H1 (cell line): Measurements from ENCODE around the gene ZNF486. TPM values are rescaled to one million over a fixed set of nuclear protein-coding genes. Genes with fewer than 3 reads are reported as not detected.
A peak's percentile ranks its signal among the peaks of the same experiment; 100 is the strongest.
"Not testable (repeated sequence)": the region's sequence is repeated elsewhere in the genome, so short reads cannot be mapped to it uniquely, and the experiment has no call there.

Source experiments
- CTCF ChIA-PET: fragments of 300-600 bp; sonication (Branson Sonifier 250); formaldehyde crosslinking; loops from one replicate; lab custom pipeline; 2021; ENCODE audit not compliant: partially characterized antibody; lab: Charles Lee
- POLR2A ChIA-PET: fragments of 300-600 bp; sonication (Branson Sonifier 250); formaldehyde crosslinking; loops from one replicate; lab custom pipeline; 2021; ENCODE audit warnings: inconsistent platforms; ENCODE audit not compliant: partially characterized antibody; lab: Charles Lee
- DNase-seq, 2 experiments: peaks; one replicate each; pipeline versions ENCODE4 v3.0.0 to v3.0.0-alpha.2; 2010 to 2022; ENCODE audit warnings: low spot score in 2 of 2, low read depth in 1 of 2, mixed read lengths in 1 of 2
- FAIRE-seq: peaks from 2 replicates; lab custom pipeline; 2011; peaks lifted over from hg19 to GRCh38; lab: Jason Lieb, UNC
- H2AFZ ChIP-seq: 2 replicates; pipeline ENCODE4 v1.8.1; 2012; ENCODE audit warnings: low read length, inconsistent platforms
- H2AK5ac ChIP-seq: 2 replicates; pipeline ENCODE4 v1.6.1; 2013; ENCODE audit warnings: low read depth, low read length
- H2BK120ac ChIP-seq: replicated peaks from 2 replicates; pipeline ENCODE3; 2013; ENCODE audit warnings: low read depth, low read length, inconsistent platforms
- H2BK12ac ChIP-seq: 2 replicates; pipeline ENCODE4 v1.6.1; 2013; ENCODE audit warnings: low read depth, low read length
- H2BK15ac ChIP-seq: 2 replicates; pipeline ENCODE4 v1.6.1; 2013; ENCODE audit warnings: low read length
- H2BK20ac ChIP-seq: 2 replicates; pipeline ENCODE4 v1.6.1; 2013; ENCODE audit warnings: low read length
- H2BK5ac ChIP-seq: 2 replicates; pipeline ENCODE4 v1.6.1; 2013; ENCODE audit warnings: low read depth, low read length
- H3K14ac ChIP-seq: 2 replicates; pipeline ENCODE4 v1.6.1; 2013; ENCODE audit warnings: inconsistent platforms; ENCODE audit not compliant: insufficient read length
- H3K18ac ChIP-seq: 2 replicates; pipeline ENCODE4 v1.6.1; 2013; ENCODE audit warnings: low read length; ENCODE audit errors: extremely low read depth
- H3K23ac ChIP-seq: 2 replicates; pipeline ENCODE4 v1.6.1; 2013; ENCODE audit warnings: inconsistent platforms; ENCODE audit not compliant: insufficient read length
- H3K23me2 ChIP-seq: 2 replicates; pipeline ENCODE4 v1.6.1; 2013; ENCODE audit warnings: low read depth, low read length
- H3K27ac ChIP-seq: 2 replicates; pipeline ENCODE4 v1.6.1; 2011; ENCODE audit warnings: low read depth, low read length, inconsistent platforms
- H3K27me3 ChIP-seq, 4 experiments: replicated peaks in 1 of 4; 1 replicate in 1 of 4; 2 replicates in 3 of 4; pipeline versions ENCODE4 v1.6.1 to v1.8.1; 2011 to 2013; ENCODE audit warnings: low read length in 3 of 4, mild to moderate bottlenecking in 3 of 4, inconsistent platforms in 2 of 4, mixed read lengths in 2 of 4, moderate library complexity in 1 of 4; ENCODE audit not compliant: control insufficient read depth in 3 of 4, insufficient read depth in 3 of 4; ENCODE audit errors: extremely low read depth in 1 of 4
- H3K36me3 ChIP-seq, 4 experiments: 2 replicates each; pipeline versions ENCODE4 v1.6.1 to v1.8.1; 2011 to 2013; ENCODE audit warnings: mild to moderate bottlenecking in 4 of 4, low read length in 3 of 4, moderate library complexity in 2 of 4, control low read depth in 1 of 4, inconsistent platforms in 1 of 4; ENCODE audit not compliant: insufficient read depth in 4 of 4, control insufficient read depth in 2 of 4
- H3K4ac ChIP-seq: replicated peaks from 2 replicates; pipeline ENCODE3; 2013; ENCODE audit warnings: low read length, low read depth, mixed read lengths, inconsistent platforms; ENCODE audit not compliant: insufficient read length
- H3K4me1 ChIP-seq, 4 experiments: replicated peaks in 1 of 4; 1 replicate in 1 of 4; 2 replicates in 3 of 4; pipeline versions ENCODE4 v1.6.1 to v1.8.1; 2011 to 2013; ENCODE audit warnings: low read length in 3 of 4, inconsistent platforms in 2 of 4, mixed read lengths in 1 of 4; ENCODE audit not compliant: insufficient read depth in 4 of 4, control insufficient read depth in 3 of 4
- H3K4me2 ChIP-seq, 2 experiments: 2 replicates each; pipeline versions ENCODE4 v1.6.1 to v1.8.1; 2011 to 2013; ENCODE audit warnings: low read depth in 2 of 2, low read length in 2 of 2, control low read depth in 1 of 2, inconsistent platforms in 1 of 2, mild to moderate bottlenecking in 1 of 2; ENCODE audit not compliant: insufficient read depth in 1 of 2
- H3K4me3 ChIP-seq, 4 experiments: fragments of 200-600, 300-600 bp in 1 of 4; sonication (generic), shearing (Covaris generic), sonication (Bioruptor Twin) in 1 of 4; 2 replicates each; pipeline versions ENCODE4 v1.5.1 to v1.8.1; 2011 to 2016; ENCODE audit warnings: low read length in 4 of 4, low read depth in 3 of 4, control low read depth in 2 of 4, inconsistent platforms in 2 of 4, mild to moderate bottlenecking in 2 of 4, mixed read lengths in 1 of 4, moderate library complexity in 1 of 4; ENCODE audit not compliant: insufficient read depth in 2 of 4; ENCODE audit errors: extremely low read depth in 1 of 4
- H3K56ac ChIP-seq: replicated peaks from 2 replicates; pipeline ENCODE3; 2013; ENCODE audit warnings: low read depth, mild to moderate bottlenecking, mixed read lengths, low read length, inconsistent platforms; ENCODE audit not compliant: insufficient read length
- H3K79me1 ChIP-seq: 2 replicates; pipeline ENCODE4 v1.6.1; 2013; ENCODE audit warnings: low read depth, low read length, control low read depth
- H3K79me2 ChIP-seq, 2 experiments: 2 replicates each; pipeline versions ENCODE4 v1.6.1 to v1.8.1; 2012 to 2013; ENCODE audit warnings: low read length in 2 of 2, mild to moderate bottlenecking in 2 of 2, inconsistent platforms in 1 of 2; ENCODE audit not compliant: insufficient read depth in 2 of 2, control insufficient read depth in 1 of 2
- H3K9ac ChIP-seq, 4 experiments: replicated peaks in 1 of 4; 1 replicate in 1 of 4; 2 replicates in 3 of 4; pipeline versions ENCODE4 v1.6.1 to v1.8.1; 2011 to 2013; ENCODE audit warnings: low read depth in 3 of 4, low read length in 3 of 4, control low read depth in 2 of 4, mild to moderate bottlenecking in 2 of 4, moderate library complexity in 2 of 4, inconsistent platforms in 1 of 4; ENCODE audit errors: extremely low read depth in 1 of 4
- H3K9me3 ChIP-seq, 2 experiments: 2 replicates each; pipeline versions ENCODE4 v1.6.1 to v1.8.1; 2012 to 2013; ENCODE audit warnings: mild to moderate bottlenecking in 2 of 2, moderate library complexity in 2 of 2, control low read depth in 1 of 2, inconsistent platforms in 1 of 2, low read depth in 1 of 2, low read length in 1 of 2, mixed read lengths in 1 of 2; ENCODE audit not compliant: insufficient read depth in 2 of 2
- H4K20me1 ChIP-seq, 2 experiments: replicated peaks in 1 of 2; 2 replicates each; pipeline versions ENCODE3 to v1.8.1; 2011 to 2013; ENCODE audit warnings: inconsistent platforms in 2 of 2, low read length in 2 of 2, mild to moderate bottlenecking in 1 of 2; ENCODE audit not compliant: insufficient read depth in 2 of 2, control insufficient read depth in 1 of 2
- H4K5ac ChIP-seq: 2 replicates; pipeline ENCODE4 v1.6.1; 2013; ENCODE audit warnings: low read length, low read depth, mixed read lengths, inconsistent platforms; ENCODE audit not compliant: insufficient read length
- H4K8ac ChIP-seq: 2 replicates; pipeline ENCODE4 v1.8.0; 2013; ENCODE audit warnings: mild to moderate bottlenecking, moderate library complexity, low read length, inconsistent platforms; ENCODE audit not compliant: insufficient read depth; ENCODE audit errors: extremely low read depth
- H4K91ac ChIP-seq: replicated peaks from 2 replicates; pipeline ENCODE3; 2013; ENCODE audit warnings: low read length, mixed read lengths, inconsistent platforms; ENCODE audit not compliant: insufficient read length
- CEBPB ChIP-seq: IDR thresholded peaks from 2 replicates; pipeline ENCODE4 v1.6.1; 2012; ENCODE audit warnings: low read depth, low read length
- WGBS, 2 experiments: shearing (Covaris generic) in 1 of 2; methylation state at CpG; one replicate each; pipeline versions ENCODE4 v1.1.6 to v1.1.7; 2013 to 2015; ENCODE audit warnings: low lambda C conversion rate in 2 of 2, mixed read lengths in 2 of 2, inconsistent platforms in 1 of 2, low coverage in 1 of 2, missing lambda C conversion rate in 1 of 2; ENCODE audit not compliant: insufficient replicate concordance in 2 of 2, insufficient coverage in 1 of 2, insufficient read length in 1 of 2; ENCODE audit errors: extremely low coverage in 1 of 2, missing lambda C conversion rate in 1 of 2; 5-methylcytosine and 5-hydroxymethylcytosine counted together
- polyA plus RNA-seq, 7 experiments: library from polyadenylated mRNA; depleted of rRNA in 3 of 7; stranded (reverse) in 5 of 7; unstranded in 2 of 7; fragments of >200 nt in 5 of 7; fragments of 200-250 nt in 2 of 7; gene quantifications; 1 replicate in 5 of 7; 2 replicates in 1 of 7; 4 replicates in 1 of 7; pipeline versions ENCODE4 v1.2.1 to v1.2.3, GENCODE V29; 2011 to 2013; ENCODE audit warnings: missing spikeins in 2 of 7, mixed read lengths in 2 of 7
- total RNA-seq: library from RNA; stranded (reverse); fragmentation: NEBNext Ultra II Directional; extraction: Animal tissue kit (Norgen Biotek cat#: 25700); gene quantifications from 2 replicates; pipeline ENCODE4 v1.2.1, GENCODE V29; 2021

ZNF486 gene
- total and polyA plus RNA-seq, 2 of the 8 experiments (the other 6 are each of a cell fraction or from before 2014, with no cell fraction given), result 10.7 to 23.4 TPM

DNA sequence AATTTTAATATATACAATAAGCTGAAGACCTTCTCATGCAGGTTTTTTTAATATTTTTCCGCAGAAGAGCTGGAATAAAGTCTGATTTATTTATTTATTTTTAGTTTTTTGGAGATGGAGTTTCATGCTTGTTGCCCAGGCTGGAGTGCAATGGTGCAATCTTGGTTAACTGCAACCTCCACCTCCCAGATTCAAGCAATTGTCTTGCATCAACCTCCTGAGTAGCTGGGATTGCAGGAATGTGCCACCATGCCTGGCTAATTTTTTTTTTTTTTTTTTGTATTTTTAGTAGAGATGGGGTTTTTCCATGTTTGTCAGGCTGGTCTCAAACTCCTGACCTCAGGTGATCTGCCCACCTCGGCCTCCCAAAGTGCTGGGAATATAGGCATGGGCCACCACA is 34.1 kb upstream of the ZNF486 start:
- Histone ChIP-seq H3K9me3 (peaks cover 0 to 12% of the 10 kb centered on the region in 2 experiments; a peak in 2 of 4 replicates), H4K5ac (peak overlapping the region; percentile 60)
- H3K14ac ChIP-seq, H3K4me3 ChIP-seq, H3K79me2 ChIP-seq, H3K79me1 ChIP-seq, H3K4me1 ChIP-seq, H4K20me1 ChIP-seq, H3K18ac ChIP-seq, H2BK120ac ChIP-seq, H3K23me2 ChIP-seq, H2AK5ac ChIP-seq, H3K9ac ChIP-seq, H3K56ac ChIP-seq, H2BK12ac ChIP-seq, H4K91ac ChIP-seq, H3K4ac ChIP-seq, H2BK5ac ChIP-seq, H3K36me3 ChIP-seq, H4K8ac ChIP-seq, H3K23ac ChIP-seq, H3K27ac ChIP-seq, H3K27me3 ChIP-seq, H2AFZ ChIP-seq, H3K4me2 ChIP-seq, H2BK15ac ChIP-seq, FAIRE-seq, H2BK20ac ChIP-seq, DNase-seq, CTCF ChIA-PET: not testable (repeated sequence)
- POLR2A ChIA-PET, result interaction anchor here (0.6 to 5.4 kb wide), 8 partner anchors 9 to 173 kb away, joined by 3 to 34 read pairs (median 3); partner anchors contain the start of gene ZNF486
- 87% methylated on average over 2 of the region's 2 CpGs; no CpG with 5 or more reads in 1 of the 2 experiments for WGBS, 2 experiments
- TF ChIP-seq CEBPB, result peak; percentile 5; the same call in 1 of the 2 replicates

DNA sequence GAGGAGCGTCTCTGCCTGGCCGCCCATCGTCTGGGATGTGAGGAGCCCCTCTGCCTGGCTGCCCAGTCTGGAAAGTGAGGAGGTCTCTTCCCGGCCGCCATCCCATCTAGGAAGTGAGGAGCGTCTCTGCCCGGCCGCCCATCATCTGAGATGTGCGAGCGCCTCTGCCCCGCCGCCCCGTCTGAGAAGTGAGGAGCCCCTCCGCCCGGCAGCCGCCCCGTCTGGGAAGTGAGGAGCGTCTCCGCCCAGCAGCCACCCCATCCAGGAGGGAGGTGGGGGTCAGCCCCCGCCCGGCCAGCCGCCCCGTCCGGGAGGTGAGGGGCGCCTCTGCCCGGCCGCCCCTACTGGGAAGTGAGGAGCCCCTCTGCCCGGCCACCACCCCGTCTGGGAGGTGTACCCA is 29.3 kb upstream of the ZNF486 start:
- H3K27me3 ChIP-seq, FAIRE-seq, H4K5ac ChIP-seq, DNase-seq, H3K18ac ChIP-seq, H3K36me3 ChIP-seq, H2BK12ac ChIP-seq, H3K56ac ChIP-seq, H3K4me1 ChIP-seq, H3K4ac ChIP-seq, H4K8ac ChIP-seq, H3K23me2 ChIP-seq, H2BK5ac ChIP-seq, H3K14ac ChIP-seq, H2BK20ac ChIP-seq, CTCF ChIA-PET, H3K23ac ChIP-seq, H4K20me1 ChIP-seq, H3K9ac ChIP-seq, H3K79me1 ChIP-seq, H2AFZ ChIP-seq, H4K91ac ChIP-seq, H2BK15ac ChIP-seq, H3K79me2 ChIP-seq, H3K27ac ChIP-seq, H3K4me3 ChIP-seq, H2AK5ac ChIP-seq, H3K4me2 ChIP-seq, H2BK120ac ChIP-seq: not testable (repeated sequence)
- peaks cover 0 to 12% of the 10 kb centered on the region in 2 experiments; a peak in 2 of 4 replicates for H3K9me3 ChIP-seq
- POLR2A ChIA-PET, result interaction anchor here (1.0 to 1.2 kb wide), 2 partner anchors 44 to 59 kb away, joined by 3 read pairs; no protein-coding TSS in a partner anchor
- WGBS, 2 experiments, result no CpG with 5 or more reads among the region's 29 CpGs
